HS-5 (cell line): Measurements from ENCODE around the gene ZDHHC24.

Experiments
- DNase-seq: peaks from one replicate; pipeline ENCODE4 v3.0.0-alpha.2; 2012; ENCODE audit warnings: low read depth

ZDHHC24 gene

DNA sequence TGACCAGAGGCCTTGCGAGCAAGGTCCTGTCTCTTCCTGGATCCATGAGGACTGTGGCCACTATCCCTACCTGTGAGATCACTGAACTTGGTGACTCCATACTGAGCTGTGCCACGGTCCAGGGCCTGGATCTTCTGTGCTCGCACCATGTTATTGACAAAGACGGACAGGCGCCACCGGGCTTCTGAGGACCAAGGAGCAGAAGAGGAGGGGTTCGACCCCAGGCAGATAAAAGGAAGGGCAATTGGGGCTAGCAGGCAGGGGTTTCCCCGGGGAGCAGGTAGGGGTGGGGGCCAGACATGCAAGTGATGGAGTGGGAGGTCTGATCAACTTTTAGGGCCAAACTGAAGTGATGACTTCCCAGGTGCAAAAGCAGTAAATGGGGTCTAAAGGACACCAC, 20.4 kb upstream of the ZDHHC24 start:
- no peak for DNase-seq

DNA sequence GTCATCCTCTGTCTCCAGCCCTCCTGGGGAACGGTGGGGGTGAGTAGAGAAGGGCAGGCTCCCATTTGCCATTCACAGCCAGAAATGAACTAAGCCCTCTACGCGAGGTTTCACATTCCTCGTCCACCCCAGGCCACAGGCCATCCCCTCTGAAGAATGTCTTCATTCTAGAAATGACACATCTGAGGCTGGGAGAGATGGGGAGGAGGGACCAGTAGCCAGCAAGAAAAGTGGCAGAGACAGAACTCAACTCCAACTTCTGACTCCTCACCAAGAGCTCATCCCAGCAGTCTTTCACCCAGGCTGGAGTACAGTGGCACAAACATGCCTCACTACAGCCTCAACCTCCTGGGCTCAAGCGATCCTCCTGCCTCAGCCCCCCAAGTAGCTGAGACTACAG, 19.1 kb upstream of the ZDHHC24 start:
- DNase-seq, result no peak

DNA sequence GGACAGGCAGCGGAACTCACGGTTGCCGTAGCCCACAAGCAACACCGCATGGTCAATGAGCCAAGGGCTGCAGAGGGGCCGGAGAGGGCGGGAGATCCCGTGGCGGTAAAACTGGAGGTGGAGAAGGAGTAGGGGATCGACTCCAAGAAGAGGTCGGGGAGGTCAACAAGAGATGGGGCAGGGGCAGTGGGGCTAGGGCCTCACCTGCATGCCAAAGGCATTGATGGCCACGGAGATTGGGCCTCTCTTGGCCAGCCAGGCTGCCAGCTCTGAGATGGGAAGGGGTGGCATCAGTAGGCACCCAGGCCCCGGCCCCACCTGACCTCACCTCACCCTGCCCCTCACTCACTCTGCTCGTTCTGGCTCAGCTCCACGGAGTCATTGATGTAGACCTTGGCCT, 18.7 kb upstream of the ZDHHC24 start:
- DNase-seq, result no peak

DNA sequence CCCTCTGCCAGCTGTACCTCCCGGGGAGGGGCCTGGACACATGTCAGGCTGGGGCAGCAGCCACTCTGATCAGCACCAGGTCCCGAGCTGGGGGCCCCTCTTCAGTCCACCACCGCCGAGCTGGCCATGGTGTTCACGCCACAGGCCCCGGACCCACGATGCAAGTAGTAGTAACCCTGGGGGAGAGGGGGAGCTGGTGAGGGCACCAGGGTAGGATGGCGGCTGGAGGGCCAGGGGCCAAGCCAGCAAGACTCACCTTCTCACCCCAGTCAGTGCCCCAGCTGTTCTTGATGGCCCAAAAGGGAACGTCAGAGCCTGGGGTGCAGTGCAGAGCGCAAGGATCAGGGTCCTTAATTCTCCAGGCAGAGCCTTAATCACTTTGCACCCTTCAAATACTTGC, 18.0 kb upstream of the ZDHHC24 start:
- no peak for DNase-seq

- DNase-seq, result no peak
These were observed 17.2 kb upstream of the ZDHHC24 start for GRCh38 chr11:66562907-66563583.

- no peak for DNase-seq
These were observed 16.4 kb upstream of the ZDHHC24 start for GRCh38 chr11:66562275-66562674.

DNA sequence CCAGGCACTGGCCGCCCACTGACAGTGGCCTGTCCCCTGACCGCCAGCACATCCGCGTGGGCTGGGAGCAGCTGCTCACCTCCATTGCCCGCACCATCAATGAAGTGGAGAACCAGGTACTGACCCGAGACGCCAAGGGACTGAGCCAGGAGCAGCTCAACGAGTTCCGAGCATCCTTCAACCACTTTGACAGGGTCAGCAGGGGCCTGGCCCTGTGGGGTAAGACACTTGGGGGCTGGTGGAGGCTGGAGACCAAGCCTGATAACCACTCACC, 16.1 kb upstream of the ZDHHC24 start:
- DNase-seq, result no peak

DNA sequence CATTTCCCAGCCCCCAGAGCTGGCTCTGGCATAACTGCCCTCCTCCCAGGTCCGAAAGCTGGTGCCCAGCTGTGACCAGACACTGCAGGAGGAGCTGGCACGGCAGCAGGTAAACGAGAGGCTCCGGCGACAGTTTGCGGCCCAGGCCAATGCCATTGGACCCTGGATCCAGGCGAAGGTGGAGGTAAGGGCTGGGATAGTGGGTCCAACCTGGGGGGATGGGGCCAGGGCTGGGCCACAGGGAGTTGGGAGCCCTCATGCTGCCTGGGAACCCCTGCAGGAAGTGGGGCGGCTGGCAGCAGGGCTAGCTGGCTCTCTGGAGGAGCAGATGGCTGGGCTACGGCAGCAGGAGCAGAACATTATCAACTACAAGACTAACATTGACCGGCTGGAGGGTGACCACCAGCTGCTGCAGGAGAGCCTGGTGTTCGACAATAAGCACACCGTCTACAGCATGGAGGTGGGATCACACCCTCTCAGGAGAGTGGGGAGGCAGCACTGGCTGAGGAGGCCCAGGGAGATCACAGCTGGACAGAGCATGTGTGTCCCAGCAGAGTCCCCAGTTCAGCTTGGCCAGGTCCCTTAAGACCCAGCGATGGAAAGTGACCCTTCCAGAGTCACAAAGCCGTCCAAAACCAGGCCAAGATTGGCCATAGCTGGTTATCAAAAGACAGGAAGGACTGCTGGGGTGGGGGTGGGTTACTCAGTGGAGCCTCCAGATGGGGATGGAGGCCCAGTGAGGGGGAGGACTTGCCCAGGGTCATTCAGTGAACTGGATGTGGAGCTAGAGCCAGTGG, 15.5 kb upstream of the ZDHHC24 start:
- no peak for DNase-seq

DNA sequence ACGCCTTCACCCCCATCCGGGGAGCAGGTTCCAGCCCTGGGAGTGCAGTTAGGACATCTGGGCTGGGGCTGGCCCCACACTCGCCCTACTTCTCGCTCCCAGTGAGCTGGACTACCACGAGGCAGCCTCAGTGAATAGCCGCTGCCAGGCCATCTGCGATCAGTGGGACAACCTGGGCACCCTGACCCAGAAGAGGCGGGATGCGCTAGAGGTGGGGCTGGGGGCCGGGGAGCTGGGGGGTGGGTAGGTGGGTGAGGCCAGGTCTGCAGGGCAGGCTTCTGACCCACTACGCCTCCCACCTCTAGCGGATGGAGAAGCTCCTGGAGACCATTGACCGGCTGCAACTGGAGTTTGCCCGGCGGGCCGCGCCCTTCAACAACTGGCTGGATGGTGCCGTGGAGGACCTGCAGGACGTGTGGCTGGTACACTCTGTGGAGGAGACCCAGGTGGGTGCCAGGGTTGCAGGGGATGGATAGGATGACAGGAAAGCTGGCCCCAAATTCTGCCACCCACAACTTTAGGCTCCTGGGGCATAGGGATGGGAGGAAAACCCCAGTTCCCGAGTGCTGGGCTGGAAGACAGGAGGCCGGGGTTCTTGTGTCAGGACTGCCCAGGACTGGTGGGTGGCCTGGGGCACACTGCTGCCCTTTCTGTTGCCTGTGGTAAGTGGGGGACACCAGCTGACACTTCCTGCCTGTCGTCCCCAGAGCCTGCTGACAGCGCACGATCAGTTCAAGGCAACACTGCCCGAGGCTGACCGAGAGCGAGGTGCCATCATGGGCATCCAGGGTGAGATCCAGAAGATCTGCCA, 14.2 kb upstream of the ZDHHC24 start:
- no peak for DNase-seq

- DNase-seq, result no peak
These were observed 13.5 kb upstream of the ZDHHC24 start for GRCh38 chr11:66559142-66559865.

DNA sequence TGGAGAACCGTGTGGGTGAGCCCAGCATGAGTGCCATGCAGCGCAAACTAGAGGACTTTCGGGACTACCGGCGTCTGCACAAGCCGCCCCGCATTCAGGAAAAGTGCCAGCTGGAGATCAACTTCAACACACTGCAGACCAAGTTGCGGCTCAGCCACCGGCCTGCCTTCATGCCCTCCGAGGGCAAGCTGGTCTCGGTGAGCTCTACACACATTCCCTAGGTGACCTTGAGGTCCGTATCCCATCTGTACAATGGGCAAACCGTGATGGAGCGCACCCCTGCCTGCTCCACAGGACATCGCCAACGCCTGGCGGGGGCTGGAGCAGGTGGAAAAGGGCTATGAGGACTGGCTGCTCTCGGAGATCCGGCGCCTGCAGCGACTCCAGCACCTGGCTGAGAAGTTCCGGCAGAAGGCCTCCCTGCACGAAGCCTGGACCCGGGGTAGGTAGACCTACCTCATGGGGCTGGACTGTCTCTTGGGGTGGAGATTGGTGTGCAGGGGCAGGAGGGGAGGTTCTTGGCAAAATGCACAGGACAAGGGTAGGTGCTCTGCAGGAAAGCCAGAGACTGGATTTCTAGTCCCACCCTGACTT, 12.0 kb upstream of the ZDHHC24 start:
- no peak for DNase-seq

GRCh38 chr11:66556086-66556485, 10.2 kb upstream of the ZDHHC24 start:
- DNase-seq, result no peak

DNA sequence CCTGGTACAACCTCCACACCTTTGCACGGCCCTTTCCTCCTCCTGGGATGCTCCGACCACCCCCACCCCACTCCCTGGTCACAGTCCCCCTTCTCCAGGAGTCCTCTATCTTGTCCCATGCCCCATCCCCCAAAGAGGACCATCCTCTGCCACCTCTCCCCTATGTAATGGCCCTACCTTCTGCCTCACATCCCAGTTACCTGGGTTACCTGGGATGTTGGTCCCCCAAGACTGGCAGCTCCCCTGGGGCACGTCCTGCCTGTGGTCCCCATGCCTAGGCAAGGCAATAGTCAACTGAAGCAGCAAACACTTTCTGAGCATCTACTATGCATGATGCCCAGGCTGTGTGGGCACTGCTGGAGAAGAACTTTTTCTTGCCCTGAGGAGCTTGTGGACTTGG, 9.6 kb upstream of the ZDHHC24 start:
- DNase-seq, result no peak

GRCh38 chr11:66554602-66555001, 8.8 kb upstream of the ZDHHC24 start:
- DNase-seq, result no peak

DNA sequence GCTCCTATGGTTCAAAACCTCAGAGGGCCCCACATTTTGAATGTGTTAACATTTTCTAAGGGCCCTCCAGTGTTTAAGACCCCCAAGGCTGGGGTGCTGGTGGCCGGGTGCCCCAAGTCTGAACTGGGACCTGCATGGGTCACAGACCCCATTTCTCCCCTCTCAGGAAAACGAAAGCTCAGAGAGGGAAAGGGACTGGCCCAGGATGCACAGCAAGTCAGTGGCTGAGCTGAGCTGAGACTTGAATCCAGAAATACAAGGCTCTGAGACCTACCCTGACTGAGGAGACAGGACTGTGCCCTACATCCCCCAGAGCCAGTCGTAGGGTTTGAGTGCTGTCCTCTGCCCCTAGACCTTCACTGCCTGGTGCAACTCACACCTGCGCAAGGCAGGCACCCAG, 5.0 kb upstream of the ZDHHC24 start:
- no peak for DNase-seq

DNA sequence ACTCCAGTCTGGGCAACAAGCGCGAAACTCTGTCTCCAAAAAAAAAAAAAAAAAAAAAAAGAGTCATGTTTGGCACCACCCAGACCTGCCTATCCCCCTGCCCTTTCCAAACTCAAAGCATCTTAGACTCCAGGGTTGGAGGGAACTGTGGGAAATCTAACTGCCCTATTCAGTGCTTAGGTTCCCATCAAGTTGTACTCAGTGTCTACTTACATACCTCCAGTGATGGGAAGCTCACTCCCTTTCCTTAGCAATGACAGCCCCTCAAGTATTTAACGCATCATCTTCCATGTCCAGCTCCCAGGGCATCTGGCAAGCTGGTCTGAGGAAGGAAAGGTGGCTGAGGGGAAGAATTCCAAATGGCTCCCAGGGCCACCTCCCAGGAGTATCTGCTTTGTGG, 3.8 kb upstream of the ZDHHC24 start:
- no peak for DNase-seq

DNA sequence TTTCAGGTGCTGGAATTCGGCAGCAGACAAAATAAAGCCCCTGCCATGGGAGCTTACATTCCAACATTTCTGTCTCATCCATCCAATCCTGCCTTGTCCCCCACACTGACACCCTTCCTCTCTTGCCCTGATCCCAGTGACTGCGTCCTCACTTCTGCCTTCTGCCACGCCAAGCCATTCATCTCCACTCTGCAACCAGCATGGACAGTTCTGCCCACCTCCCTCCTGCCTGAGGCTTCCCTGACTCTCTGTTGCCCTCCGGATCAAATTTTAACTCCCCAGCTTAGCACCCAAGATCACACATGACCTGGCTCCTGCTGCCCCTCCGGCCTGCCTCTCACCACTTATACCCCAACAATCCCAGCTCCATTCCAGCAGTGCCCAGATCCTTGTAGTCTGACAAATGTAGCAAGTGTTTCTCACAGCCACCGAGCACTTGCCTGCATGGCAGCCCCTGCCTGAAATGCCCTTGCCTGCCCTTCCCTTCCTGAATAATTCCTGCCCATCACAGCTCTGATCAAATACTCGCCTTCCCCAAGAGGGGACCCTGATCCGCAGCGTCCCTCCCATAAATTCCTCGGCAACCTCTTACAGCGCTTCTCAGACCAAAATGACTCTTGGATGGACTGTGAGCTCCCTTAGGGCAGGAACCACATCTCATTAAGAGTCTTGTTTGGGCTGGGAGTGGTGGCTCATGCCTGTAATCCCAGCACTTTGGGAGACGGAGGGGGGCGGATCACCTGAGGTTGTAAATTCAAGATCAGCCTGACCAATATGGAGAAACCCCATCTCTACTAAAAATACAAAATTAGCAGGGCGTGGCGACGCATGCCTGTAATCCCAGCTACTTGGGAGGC, 3.2 kb upstream of the ZDHHC24 start:
- DNase-seq, result no peak

GRCh38 chr11:66548041-66548440, 2.2 kb upstream of the ZDHHC24 start:
- DNase-seq, result no peak

DNA sequence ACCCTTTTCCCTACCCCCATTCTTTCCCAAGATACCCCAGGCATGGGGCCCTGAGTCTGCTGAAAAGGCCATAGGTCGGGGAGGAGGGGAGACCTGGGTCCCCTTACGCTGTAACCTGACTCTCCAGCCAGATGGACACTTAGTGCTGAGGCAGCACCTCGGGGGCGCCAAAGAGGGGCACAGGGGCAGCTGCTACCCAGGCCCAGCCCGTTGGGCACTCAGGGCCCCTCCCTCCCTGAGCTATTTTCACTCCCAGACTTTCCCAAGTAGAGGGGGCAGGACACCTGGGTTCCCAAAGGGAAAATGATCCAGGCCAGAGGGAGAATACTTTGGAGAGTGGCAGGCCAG, 1.8 kb upstream of the ZDHHC24 start:
- DNase-seq, result no peak

GRCh38 chr11:66546966-66547661, 1.3 kb upstream of the ZDHHC24 start:
- DNase-seq, result no peak
